ENCODE data around the gene SLC66A2.

DNA sequence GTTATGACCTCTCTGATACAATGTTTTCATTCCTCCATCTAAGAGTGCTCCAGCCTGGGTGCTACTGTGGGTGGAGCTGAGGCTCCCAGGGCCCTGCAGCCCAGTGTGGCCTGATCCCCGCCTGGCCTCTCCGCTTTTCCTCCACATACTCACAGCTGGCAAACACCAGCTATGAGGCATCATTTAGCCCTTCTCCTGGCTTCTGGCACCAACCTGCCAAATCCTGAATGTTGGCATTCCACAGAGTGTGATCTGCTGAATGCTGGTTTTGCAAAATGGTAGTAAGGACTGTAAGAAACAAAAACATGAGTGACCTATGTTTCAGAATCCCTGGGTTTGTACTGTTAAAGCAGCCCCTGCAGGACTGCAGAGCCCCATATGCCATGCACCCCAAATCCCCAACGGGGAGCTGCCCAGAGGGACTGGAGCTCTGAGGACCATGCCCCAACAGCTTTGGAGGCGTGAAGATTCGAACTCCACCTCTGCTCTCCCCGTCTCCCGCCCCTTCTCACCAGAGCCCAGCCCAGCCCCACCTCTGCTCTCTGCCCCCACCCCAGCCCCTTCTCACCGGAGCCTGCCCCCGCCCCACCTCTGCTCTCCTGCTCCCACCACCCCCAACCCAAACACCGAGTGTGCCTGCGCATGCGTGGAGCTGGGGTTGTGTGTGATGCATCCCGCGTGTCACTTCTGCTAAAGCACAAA is 4.2 kb downstream of the SLC66A2 start:
- TF ChIP-seq CTCF (conservative IDR thresholded peaks at IDR 0.05), result no peak
- no peak for TF ChIP-seq ZFX (IDR thresholded peaks at IDR 0.05)

All from C4-2B (cell line).